HepG2 (cell line): Measurements from ENCODE around the gene LRP10. TPM values are rescaled to one million over a fixed set of nuclear protein-coding genes. Genes with fewer than 3 reads are reported as not detected.
A peak's percentile ranks its signal among the peaks of the same experiment; 100 is the strongest.

Experiments
- AKNA ChIP-seq: sonication (generic); formaldehyde crosslinking; IDR thresholded peaks from 2 replicates; pipeline ENCODE4 v1.4.0; 2020; ENCODE audit warnings: missing genetic modification reagents, borderline replicate concordance
- ARNTL ChIP-seq: sonication (generic); formaldehyde crosslinking; IDR thresholded peaks from 2 replicates; pipeline ENCODE4 v1.4.0; 2020; ENCODE audit warnings: mild to moderate bottlenecking, missing genetic modification reagents
- HHEX ChIP-seq: IDR thresholded peaks from 2 replicates; pipeline ENCODE4 v1.6.1; 2016; ENCODE audit warnings: control low read depth
- HNF4G ChIP-seq, 2 experiments: sonication (generic) in 1 of 2; formaldehyde crosslinking in 1 of 2; IDR thresholded peaks; 2 replicates each; pipeline versions ENCODE4 v1.4.0 to v1.6.1; 2011 to 2020; ENCODE audit warnings: borderline replicate concordance in 2 of 2, low read depth in 2 of 2, mild to moderate bottlenecking in 2 of 2, low read length in 1 of 2, missing genetic modification reagents in 1 of 2, moderate library complexity in 1 of 2
- NPAS2 ChIP-seq: sonication (generic); formaldehyde crosslinking; IDR thresholded peaks from 2 replicates; pipeline ENCODE4 v1.8.0; 2022; ENCODE audit warnings: mild to moderate bottlenecking, missing genetic modification reagents, borderline replicate concordance
- PHB2 ChIP-seq: fragments of 450-650 bp; IDR thresholded peaks from 2 replicates; pipeline ENCODE4 v1.6.1; 2018; ENCODE audit not compliant: partially characterized antibody
- POLR2G ChIP-seq: fragments of 200-400 bp; formaldehyde crosslinking; IDR thresholded peaks from 2 replicates; pipeline ENCODE4 v1.6.1; 2018; ENCODE audit warnings: mild to moderate bottlenecking, low read depth, low read length, moderate library complexity
- SOX5 ChIP-seq: IDR thresholded peaks from 2 replicates; pipeline ENCODE4 v1.6.1; 2016; ENCODE audit warnings: borderline replicate concordance
- SRSF4 ChIP-seq: fragments of 200-400 bp; formaldehyde crosslinking; IDR thresholded peaks from one replicate; pipeline ENCODE4 v1.6.1; 2018; ENCODE audit warnings: mild to moderate bottlenecking, low read depth, low read length, moderate library complexity; ENCODE audit not compliant: poor library complexity, severe bottlenecking
- SSRP1 ChIP-seq: IDR thresholded peaks from 2 replicates; pipeline ENCODE4 v1.6.1; 2016; ENCODE audit warnings: control low read depth
- ZFP37 ChIP-seq: sonication (generic); formaldehyde crosslinking; IDR thresholded peaks from 2 replicates; pipeline ENCODE4 v1.4.0; 2020; ENCODE audit warnings: missing genetic modification reagents, borderline replicate concordance
- ZNF331 ChIP-seq: sonication (generic); formaldehyde crosslinking; IDR thresholded peaks from 2 replicates; pipeline ENCODE4 v1.4.0; 2020; ENCODE audit warnings: missing genetic modification reagents
- ZNF362 ChIP-seq: sonication (generic); formaldehyde crosslinking; IDR thresholded peaks from 2 replicates; pipeline ENCODE4 v1.4.0; 2020; ENCODE audit warnings: missing genetic modification reagents, mild to moderate bottlenecking, borderline replicate concordance
- ZNF431 ChIP-seq: sonication (generic); formaldehyde crosslinking; IDR thresholded peaks from 2 replicates; pipeline ENCODE4 v1.9.0; 2022; ENCODE audit warnings: missing genetic modification reagents, low read depth, mild to moderate bottlenecking, borderline replicate concordance
- ZNF44 ChIP-seq: sonication (generic); formaldehyde crosslinking; IDR thresholded peaks from 2 replicates; pipeline ENCODE4 v1.5.1; 2020; ENCODE audit warnings: mild to moderate bottlenecking, missing genetic modification reagents
- ZNF567 ChIP-seq: sonication (generic); formaldehyde crosslinking; IDR thresholded peaks from 2 replicates; pipeline ENCODE4 v1.8.1; 2023; ENCODE audit warnings: mild to moderate bottlenecking, missing genetic modification reagents, borderline replicate concordance
- ZSCAN30 ChIP-seq: sonication (generic); formaldehyde crosslinking; IDR thresholded peaks from 2 replicates; pipeline ENCODE4 v1.5.0; 2020; ENCODE audit warnings: mild to moderate bottlenecking, missing genetic modification reagents
- polyA plus RNA-seq, 8 experiments: library from polyadenylated mRNA; depleted of rRNA in 3 of 8; stranded (reverse) in 7 of 8; unstranded in 1 of 8; fragments of >200 nt; fragmentation: Illumina TruSeq in 4 of 8; extraction: Trizol in 4 of 8; gene quantifications; 2 replicates each; pipeline versions ENCODE4 v1.2.1 to v1.2.3, GENCODE V29; 2011 to 2016; ENCODE audit warnings: low read depth in 4 of 8, missing spikeins in 1 of 8, mixed read lengths in 1 of 8; ENCODE audit not compliant: insufficient read depth in 1 of 8
- total RNA-seq, 5 experiments: library from RNA; depleted of rRNA; stranded (reverse); fragments of >200 nt; fragmentation: Illumina TruSeq; extraction: Trizol; gene quantifications; 2 replicates each; pipeline ENCODE4 v1.2.3, GENCODE V29; 2016; ENCODE audit warnings: low read depth in 1 of 5
- TF ChIP-seq, protein P1 (sequence below): sonication (generic); formaldehyde crosslinking; IDR thresholded peaks from 2 replicates; pipeline ENCODE4 v1.5.0; 2020; ENCODE audit warnings: mild to moderate bottlenecking, missing genetic modification reagents

The LRP10 gene
- total and polyA plus RNA-seq, 2 of the 13 experiments (the other 11 are each of a cell fraction or from before 2014, with no cell fraction given) = 16.9 to 45.2 TPM

GRCh38 chr14:22836301-22837113 lies 35.0 kb upstream of the LRP10 start, which contains the start of gene MMP14 (continued):
- TF ChIP-seq AKNA (no peak), ZSCAN30 (CRISPR knock-in tag) (no peak), SRSF4 (no peak), HNF4G (IDR thresholded peaks at IDR 0.05; ENCODE audit: borderline replicate concordance, low read depth, low read length) (no peak), HNF4G (CRISPR knock-in tag; IDR thresholded peaks at IDR 0.05; ENCODE audit: borderline replicate concordance, low read depth) (no peak), SOX5 (CRISPR knock-in tag) (no peak), PHB2 (no peak), HHEX (CRISPR knock-in tag) (no peak), ZNF567 (CRISPR knock-in tag) (0 out of 2 replicates have a peak, but pooled peaks have one; percentile 10), ARNTL (no peak), SSRP1 (CRISPR knock-in tag) (no peak), ZNF331 (CRISPR knock-in tag) (no peak), NPAS2 (CRISPR knock-in tag) (no peak), ZNF44 (no peak), ZNF362 (peak; percentile 72; the same call in 1 of the 2 replicates), ZFP37 (CRISPR knock-in tag) (no peak), ZNF431 (no peak), POLR2G (peak; percentile 37)
- TF ChIP-seq, protein P1, sequence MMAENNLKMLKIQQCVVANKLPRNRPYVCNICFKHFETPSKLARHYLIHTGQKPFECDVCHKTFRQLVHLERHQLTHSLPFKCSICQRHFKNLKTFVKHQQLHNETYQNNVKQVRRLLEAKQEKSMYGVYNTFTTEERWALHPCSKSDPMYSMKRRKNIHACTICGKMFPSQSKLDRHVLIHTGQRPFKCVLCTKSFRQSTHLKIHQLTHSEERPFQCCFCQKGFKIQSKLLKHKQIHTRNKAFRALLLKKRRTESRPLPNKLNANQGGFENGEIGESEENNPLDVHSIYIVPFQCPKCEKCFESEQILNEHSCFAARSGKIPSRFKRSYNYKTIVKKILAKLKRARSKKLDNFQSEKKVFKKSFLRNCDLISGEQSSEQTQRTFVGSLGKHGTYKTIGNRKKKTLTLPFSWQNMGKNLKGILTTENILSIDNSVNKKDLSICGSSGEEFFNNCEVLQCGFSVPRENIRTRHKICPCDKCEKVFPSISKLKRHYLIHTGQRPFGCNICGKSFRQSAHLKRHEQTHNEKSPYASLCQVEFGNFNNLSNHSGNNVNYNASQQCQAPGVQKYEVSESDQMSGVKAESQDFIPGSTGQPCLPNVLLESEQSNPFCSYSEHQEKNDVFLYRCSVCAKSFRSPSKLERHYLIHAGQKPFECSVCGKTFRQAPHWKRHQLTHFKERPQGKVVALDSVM = no peak
